Cardiac fibroblast (primary cell): ENCODE measurements around the gene BACH2.
A peak's percentile ranks its signal among the peaks of the same experiment; 100 is the strongest.

ENCODE experiments used
- DNase-seq, 2 donors: peaks; one replicate each; pipeline versions ENCODE4 v3.0.0 to v3.0.0-alpha.2; 2010; ENCODE audit warnings: low read depth in 2 of 2
- H3K4me3 ChIP-seq, 2 donors: replicated peaks in 1 of 2; 1 replicate in 1 of 2; 2 replicates in 1 of 2; pipeline ENCODE4 v1.5.1; 2011; ENCODE audit warnings: low read depth in 2 of 2, low read length in 2 of 2, mild to moderate bottlenecking in 2 of 2, moderate library complexity in 1 of 2
- TF ChIP-seq, protein P1 (sequence below): IDR thresholded peaks from one replicate; pipeline ENCODE4 v1.5.1; 2011; ENCODE audit warnings: low read depth, mild to moderate bottlenecking, low read length, inconsistent platforms

BACH2 gene

DNA sequence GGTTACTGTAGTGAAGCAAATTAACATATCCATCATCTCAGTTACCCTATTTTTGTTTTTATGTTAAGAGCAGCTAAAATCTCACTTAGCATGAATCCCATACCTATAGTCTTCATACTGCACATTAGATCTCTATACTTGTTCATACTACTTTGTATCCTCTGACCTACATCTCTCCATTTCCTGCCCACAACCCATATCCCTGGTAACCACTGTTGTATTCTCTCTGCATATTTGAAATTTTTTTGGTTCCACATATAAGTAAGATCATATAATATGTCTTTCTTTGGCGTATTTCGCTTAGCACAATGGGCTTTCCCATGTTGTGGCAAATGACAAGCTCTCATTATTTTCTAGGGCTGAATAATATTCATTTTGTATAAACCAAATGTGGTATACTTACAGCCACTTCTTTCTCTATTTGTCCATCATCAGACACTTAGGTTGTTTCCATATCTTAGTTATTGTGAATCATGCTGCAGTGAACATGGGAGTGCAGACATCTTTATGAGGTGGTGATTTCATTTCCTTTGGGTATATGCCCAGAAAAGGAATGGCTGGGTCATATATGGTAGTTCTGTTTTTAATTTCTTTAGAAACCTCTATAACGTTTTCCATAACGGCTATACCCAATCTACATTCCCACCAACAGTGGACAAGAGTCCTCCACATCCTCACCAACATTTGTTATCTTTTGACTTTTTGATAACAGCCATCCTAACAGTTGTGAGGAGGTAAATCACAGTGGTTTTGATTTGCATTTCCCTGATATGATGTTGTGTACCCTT, 39.8 kb downstream of the BACH2 start:
- DNase-seq = peak; percentile 37 to 43
- H3K4me3 ChIP-seq = no peak overlapping the region
- TF ChIP-seq, protein P1, sequence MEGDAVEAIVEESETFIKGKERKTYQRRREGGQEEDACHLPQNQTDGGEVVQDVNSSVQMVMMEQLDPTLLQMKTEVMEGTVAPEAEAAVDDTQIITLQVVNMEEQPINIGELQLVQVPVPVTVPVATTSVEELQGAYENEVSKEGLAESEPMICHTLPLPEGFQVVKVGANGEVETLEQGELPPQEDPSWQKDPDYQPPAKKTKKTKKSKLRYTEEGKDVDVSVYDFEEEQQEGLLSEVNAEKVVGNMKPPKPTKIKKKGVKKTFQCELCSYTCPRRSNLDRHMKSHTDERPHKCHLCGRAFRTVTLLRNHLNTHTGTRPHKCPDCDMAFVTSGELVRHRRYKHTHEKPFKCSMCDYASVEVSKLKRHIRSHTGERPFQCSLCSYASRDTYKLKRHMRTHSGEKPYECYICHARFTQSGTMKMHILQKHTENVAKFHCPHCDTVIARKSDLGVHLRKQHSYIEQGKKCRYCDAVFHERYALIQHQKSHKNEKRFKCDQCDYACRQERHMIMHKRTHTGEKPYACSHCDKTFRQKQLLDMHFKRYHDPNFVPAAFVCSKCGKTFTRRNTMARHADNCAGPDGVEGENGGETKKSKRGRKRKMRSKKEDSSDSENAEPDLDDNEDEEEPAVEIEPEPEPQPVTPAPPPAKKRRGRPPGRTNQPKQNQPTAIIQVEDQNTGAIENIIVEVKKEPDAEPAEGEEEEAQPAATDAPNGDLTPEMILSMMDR = no peak

DNA sequence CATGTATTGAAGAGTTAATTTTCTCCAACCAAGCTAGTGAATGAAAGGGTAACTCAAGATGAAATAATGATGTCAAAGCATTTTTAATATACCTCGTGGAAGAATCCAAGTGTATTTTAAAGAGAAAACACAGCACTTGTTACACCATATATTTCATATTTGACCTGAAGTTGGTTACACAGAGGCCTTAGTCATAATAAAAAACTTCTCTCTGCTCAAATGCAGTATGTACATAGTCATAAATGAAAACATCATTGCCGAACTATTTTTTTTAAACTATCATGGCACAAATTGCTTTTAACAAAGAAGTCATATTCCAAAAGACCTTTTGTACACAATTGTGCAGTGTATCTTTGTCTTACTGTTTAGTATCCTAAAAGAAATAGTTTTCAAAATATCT, 43.0 kb downstream of the BACH2 start:
- TF ChIP-seq, protein P1 = no peak
- no peak overlapping the region for H3K4me3 ChIP-seq
- peak in 1 of 2 donors; percentile 1 for DNase-seq

DNA sequence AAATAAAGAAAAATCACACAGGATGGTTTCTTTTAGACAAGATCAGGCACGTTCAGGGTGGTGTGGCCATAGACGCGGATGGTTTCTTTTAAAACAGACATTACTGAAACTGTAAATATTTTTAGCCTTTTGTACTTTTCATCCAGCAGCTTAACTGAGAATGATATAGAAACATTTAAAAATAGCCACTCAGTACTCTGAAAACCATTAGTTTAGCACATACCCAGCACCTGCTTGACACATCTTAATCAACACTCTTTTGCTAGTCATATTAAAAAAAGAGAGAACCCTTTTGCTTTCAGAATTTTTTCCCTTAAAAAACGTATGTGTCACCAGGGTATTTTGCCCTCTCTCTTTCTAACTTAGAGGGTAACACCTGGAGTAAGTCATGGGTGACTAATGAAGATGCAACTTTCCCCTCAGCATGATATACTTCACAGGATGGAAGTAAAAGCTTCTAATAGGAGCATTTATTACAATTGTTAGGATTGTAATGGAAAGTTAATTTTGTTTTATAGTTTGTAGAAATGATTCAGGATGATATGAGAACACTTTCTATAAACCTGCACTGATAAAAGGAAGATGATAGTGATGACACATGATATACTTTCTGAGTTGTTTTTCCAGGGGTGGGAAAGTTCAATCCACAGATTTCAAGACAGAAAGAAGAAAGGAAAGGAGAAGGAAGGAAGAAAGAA, 45.2 kb downstream of the BACH2 start:
- no peak overlapping the region for H3K4me3 ChIP-seq
- no peak for DNase-seq
- TF ChIP-seq, protein P1 = no peak

DNA sequence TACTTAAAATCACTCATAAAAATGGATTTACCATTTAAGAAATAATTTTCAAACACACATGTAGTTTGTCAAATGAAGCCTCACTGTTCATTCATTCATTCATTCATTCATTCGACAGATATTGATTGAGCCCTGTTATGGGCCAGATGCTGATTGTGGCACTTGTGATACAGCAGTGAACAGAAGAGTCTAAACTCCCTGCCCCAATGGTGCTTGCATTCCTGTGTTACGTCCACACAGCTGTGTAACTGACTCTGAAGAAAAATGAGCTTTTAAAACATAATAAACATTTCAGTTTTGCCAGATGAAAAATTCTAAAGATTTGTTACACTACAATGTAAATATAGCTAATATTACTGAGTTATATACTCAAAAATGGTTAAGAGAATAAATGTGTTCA, 46.2 kb downstream of the BACH2 start:
- no peak for DNase-seq
- TF ChIP-seq, protein P1 = no peak
- no peak overlapping the region for H3K4me3 ChIP-seq

DNA sequence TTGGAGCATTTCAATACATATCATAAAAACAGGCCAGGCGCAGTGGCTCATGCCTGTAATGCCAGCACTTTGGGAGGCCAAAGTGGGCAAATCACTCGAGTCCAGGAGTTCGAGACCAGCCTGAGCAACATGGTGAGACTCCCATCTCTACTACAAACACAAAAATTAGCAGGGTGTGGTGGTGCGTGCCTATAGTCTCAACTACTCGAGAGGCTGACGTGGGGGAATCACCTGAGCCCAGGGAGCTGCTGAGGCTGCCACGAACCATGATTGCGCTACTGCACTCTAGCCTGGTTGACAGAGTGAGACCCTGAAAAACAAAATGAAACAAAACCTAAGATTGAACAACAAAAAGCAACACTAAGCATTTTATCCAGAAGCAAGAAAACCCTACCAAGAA, 47.2 kb downstream of the BACH2 start:
- H3K4me3 ChIP-seq = no peak overlapping the region
- DNase-seq = no peak
- TF ChIP-seq, protein P1 = no peak

DNA sequence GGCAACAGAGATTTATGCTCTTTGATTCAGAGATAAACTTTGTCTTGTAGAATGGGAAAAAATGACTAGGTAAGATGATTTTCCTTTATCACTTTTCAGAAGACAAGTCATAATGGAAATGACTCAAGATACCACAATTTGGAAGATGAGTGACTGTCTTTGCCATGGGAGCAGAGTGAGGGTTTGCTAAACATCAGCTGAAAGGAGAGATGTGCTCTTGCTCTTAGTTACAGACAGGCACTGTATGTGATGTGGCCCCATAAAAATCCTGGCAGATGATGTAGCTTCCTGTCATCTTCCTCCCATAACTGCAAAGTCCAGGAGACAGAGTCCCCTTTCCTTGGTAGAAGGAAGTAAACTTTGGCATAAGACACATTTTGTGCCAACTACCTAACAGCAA, 47.6 kb downstream of the BACH2 start:
- TF ChIP-seq, protein P1 = no peak
- H3K4me3 ChIP-seq = no peak overlapping the region
- no peak for DNase-seq
